Glomerular visceral epithelial cell (primary cell): ENCODE measurements around the gene CUL4B.
"Not testable (repeated sequence)": the region's sequence is repeated elsewhere in the genome, so short reads cannot be mapped to it uniquely, and the experiment has no call there.

ENCODE experiments used
- DNase-seq: peaks from one replicate; pipeline ENCODE4 v3.0.0-alpha.2; 2016; ENCODE audit errors: extremely low spot score

CUL4B gene

GRCh38 chrX:120522820-120523219 is 37.9 kb downstream of the CUL4B start:
- no peak for DNase-seq

- DNase-seq = peak; percentile 74
Measured at GRCh38 chrX:120517936-120518335, 42.8 kb downstream of the CUL4B start.

GRCh38 chrX:120514236-120514635 is 46.5 kb downstream of the CUL4B start:
- peak; percentile 27 for DNase-seq

GRCh38 chrX:120512627-120513026 is 48.1 kb downstream of the CUL4B start:
- peak; percentile 1 for DNase-seq

- no peak for DNase-seq
Measured at GRCh38 chrX:120512222-120512621, 48.5 kb downstream of the CUL4B start.

- no peak for DNase-seq
Measured at GRCh38 chrX:120504569-120504968, 56.2 kb downstream of the CUL4B start.

- no peak for DNase-seq
Measured at GRCh38 chrX:120499301-120500072, 61.3 kb downstream of the CUL4B start.

GRCh38 chrX:120490119-120490518 is 70.6 kb downstream of the CUL4B start:
- DNase-seq = not testable (repeated sequence)

GRCh38 chrX:120486786-120487185 is 74.0 kb downstream of the CUL4B start:
- DNase-seq = no peak

GRCh38 chrX:120485638-120486520 is 74.9 kb downstream of the CUL4B start:
- peak; percentile 75 for DNase-seq

GRCh38 chrX:120485315-120485637 is 75.5 kb downstream of the CUL4B start:
- no peak for DNase-seq

- peak; percentile 36 for DNase-seq
Measured at GRCh38 chrX:120477453-120477852, 83.3 kb downstream of the CUL4B start.

- no peak for DNase-seq
Measured at GRCh38 chrX:120476714-120477113, 84.0 kb downstream of the CUL4B start.

- DNase-seq = peak; percentile 21
Measured at GRCh38 chrX:120475447-120475846, 85.3 kb downstream of the CUL4B start.
